K562 (cell line): ENCODE data around the gene ITGA3. TPM values are rescaled to one million over a fixed set of nuclear protein-coding genes. Genes with fewer than 3 reads are reported as not detected.
A peak's percentile ranks its signal among the peaks of the same experiment; 100 is the strongest.

Source experiments
- FOXM1 ChIP-seq, 2 experiments: fragments of 450-650 bp in 1 of 2; sonication (generic) in 1 of 2; formaldehyde crosslinking in 1 of 2; IDR thresholded peaks; 2 replicates each; pipeline versions ENCODE4 v1.6.1 to v1.9.0; 2017 to 2022; ENCODE audit warnings: low read depth in 2 of 2, mild to moderate bottlenecking in 2 of 2, missing genetic modification reagents in 1 of 2, moderate library complexity in 1 of 2
- KDM1A ChIP-seq, 2 experiments: fragments of 450-650 bp; IDR thresholded peaks; 2 replicates each; pipeline ENCODE4 v1.6.1; 2016; ENCODE audit warnings: mild to moderate bottlenecking in 2 of 2
- LCOR ChIP-seq: sonication (generic); formaldehyde crosslinking; IDR thresholded peaks from 2 replicates; pipeline ENCODE4 v1.8.0; 2022; ENCODE audit warnings: mild to moderate bottlenecking, missing genetic modification reagents
- MAZ ChIP-seq, 2 experiments: fragments of 450-650 bp in 1 of 2; sonication (generic) in 1 of 2; formaldehyde crosslinking; IDR thresholded peaks in 1 of 2; conservative IDR thresholded peaks in 1 of 2; 2 replicates each; pipeline versions ENCODE4 v1.4.0 to v1.5.0; 2020; ENCODE audit warnings: mild to moderate bottlenecking in 1 of 2, missing genetic modification reagents in 1 of 2
- PHF21A ChIP-seq: fragments of 450-650 bp; IDR thresholded peaks from 2 replicates; pipeline ENCODE4 v1.6.1; 2017; ENCODE audit warnings: low read depth, borderline replicate concordance
- POLR2AphosphoS2 ChIP-seq: IDR thresholded peaks from 2 replicates; pipeline ENCODE4 v1.6.1; 2012; ENCODE audit warnings: low read length, improper control_type of control experiment
- RBM22 ChIP-seq: fragments of 200-400 bp; formaldehyde crosslinking; IDR thresholded peaks from 2 replicates; pipeline ENCODE4 v1.6.1; 2018; ENCODE audit warnings: low read length, low read depth; ENCODE audit not compliant: poor library complexity, severe bottlenecking
- RHOXF2B ChIP-seq: fragments of 250-450 bp; sonication (Bioruptor Pico); conservative IDR thresholded peaks from 2 replicates; pipeline ENCODE4 v1.5.1; 2021
- ZBTB7A ChIP-seq: IDR thresholded peaks from 2 replicates; pipeline ENCODE4 v1.6.1; 2011; ENCODE audit warnings: low read depth, mild to moderate bottlenecking, low read length, moderate library complexity, borderline replicate concordance; ENCODE audit not compliant: control insufficient read depth
- polyA plus RNA-seq, 8 experiments: library from polyadenylated mRNA; depleted of rRNA in 4 of 8; stranded (reverse) in 5 of 8; unstranded in 3 of 8; fragments of >200 nt; fragmentation: Nextera tagmentation in 2 of 8; fragmentation: Illumina TruSeq in 1 of 8; extraction: Ambion mirVana in 2 of 8; extraction: Trizol in 1 of 8; gene quantifications; 2 replicates each; pipeline versions ENCODE4 v1.2.1 to v1.2.3, GENCODE V29; 2011 to 2014; ENCODE audit warnings: inconsistent platforms in 1 of 8, missing spikeins in 1 of 8
- total RNA-seq, 7 experiments: library from RNA; depleted of rRNA in 6 of 7; stranded (reverse); fragments of >200 nt in 6 of 7; fragmentation: Illumina TruSeq in 2 of 7; extraction: Trizol in 2 of 7; gene quantifications; 2 replicates each; pipeline versions ENCODE4 v1.2.1 to v1.2.3, GENCODE V29; 2011 to 2021; ENCODE audit warnings: low replicate concordance in 1 of 7
- TF ChIP-seq, protein P1 (sequence below): sonication (generic); formaldehyde crosslinking; IDR thresholded peaks from 2 replicates; pipeline ENCODE4 v1.8.0; 2022; ENCODE audit warnings: mild to moderate bottlenecking, missing genetic modification reagents

ITGA3 gene
- total and polyA plus RNA-seq, 9 of the 15 experiments (the other 6 are each of a cell fraction or from before 2014, with no cell fraction given): 0.03 to 0.75 (median 0.14) TPM; not detected in 2

DNA sequence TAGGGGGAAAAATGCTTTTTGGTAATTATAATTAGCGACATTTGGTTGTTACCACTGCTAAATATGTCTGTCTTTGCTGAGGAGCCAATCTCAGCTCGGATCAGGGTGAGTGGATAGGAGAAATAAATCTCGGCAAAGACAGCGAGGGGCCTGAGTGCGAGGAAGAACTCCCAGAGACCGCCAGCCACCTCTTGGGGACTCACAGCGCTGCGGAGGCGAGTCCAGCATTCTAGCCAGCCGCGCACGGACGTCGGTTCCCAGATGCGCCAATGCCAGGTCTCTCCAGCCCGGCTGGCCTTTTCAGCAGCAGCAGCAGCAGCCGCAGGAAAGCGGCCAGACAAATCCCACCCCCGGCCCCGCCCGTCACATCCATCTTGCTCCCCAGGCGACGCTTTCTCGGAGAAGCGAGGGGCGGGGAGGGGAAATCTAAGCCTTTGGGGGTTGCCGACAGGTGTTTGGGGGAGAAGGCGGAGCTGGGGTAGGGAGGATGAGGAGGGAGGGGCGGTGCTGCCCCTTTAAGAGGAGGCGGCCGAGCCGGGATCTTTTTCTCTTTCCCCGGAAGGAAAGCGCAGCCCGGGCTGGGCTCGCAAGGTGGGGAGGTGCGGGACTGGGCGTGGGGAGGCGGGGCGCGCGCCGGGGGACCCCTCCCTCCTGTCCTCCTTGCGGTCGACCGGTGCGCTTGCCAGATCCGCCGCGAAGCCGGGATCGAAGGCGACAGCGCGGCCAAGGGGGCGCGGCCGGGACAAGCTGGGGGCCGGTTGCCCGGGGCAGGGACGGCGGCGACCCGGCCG is at the start of gene ITGA3 (continued):
- TF ChIP-seq RHOXF2B (CRISPR knock-in tag) (no peak), RBM22 (no peak), FOXM1 (IDR thresholded peaks at IDR 0.05; ENCODE audit: low read depth) (no peak), FOXM1 (CRISPR knock-in tag; IDR thresholded peaks at IDR 0.05; ENCODE audit: low read depth) (0 out of 2 replicates have a peak, but pooled peaks have one; percentile 36), LCOR (CRISPR knock-in tag) (no peak), KDM1A (IDR thresholded peaks at IDR 0.05) (peak; percentile 45 to 60; a peak in 2 of 4 replicates), MAZ (CRISPR knock-in tag; conservative IDR thresholded peaks at IDR 0.05 in 1 of 2, IDR thresholded peaks at IDR 0.05 in 1 of 2) (no peak), POLR2AphosphoS2 (no peak), ZBTB7A (peak; percentile 36; the same call in 1 of the 2 replicates), PHF21A (peak; percentile 84)
- TF ChIP-seq, protein P1, sequence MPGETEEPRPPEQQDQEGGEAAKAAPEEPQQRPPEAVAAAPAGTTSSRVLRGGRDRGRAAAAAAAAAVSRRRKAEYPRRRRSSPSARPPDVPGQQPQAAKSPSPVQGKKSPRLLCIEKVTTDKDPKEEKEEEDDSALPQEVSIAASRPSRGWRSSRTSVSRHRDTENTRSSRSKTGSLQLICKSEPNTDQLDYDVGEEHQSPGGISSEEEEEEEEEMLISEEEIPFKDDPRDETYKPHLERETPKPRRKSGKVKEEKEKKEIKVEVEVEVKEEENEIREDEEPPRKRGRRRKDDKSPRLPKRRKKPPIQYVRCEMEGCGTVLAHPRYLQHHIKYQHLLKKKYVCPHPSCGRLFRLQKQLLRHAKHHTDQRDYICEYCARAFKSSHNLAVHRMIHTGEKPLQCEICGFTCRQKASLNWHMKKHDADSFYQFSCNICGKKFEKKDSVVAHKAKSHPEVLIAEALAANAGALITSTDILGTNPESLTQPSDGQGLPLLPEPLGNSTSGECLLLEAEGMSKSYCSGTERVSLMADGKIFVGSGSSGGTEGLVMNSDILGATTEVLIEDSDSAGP: peak; percentile 88
